OCI-LY7 (cell line): ENCODE results near the gene TTC19. TPM values are rescaled to one million over a fixed set of nuclear protein-coding genes. Genes with fewer than 3 reads are reported as not detected.
A peak's percentile ranks its signal among the peaks of the same experiment; 100 is the strongest.

Experiments used
- BruUV-seq: library from RNA; stranded (reverse); fragments of 400-500 nt; replicated peaks from 2 replicates; lab custom pipeline; 2021; lab: Mats Ljungman, UMichigan
- CTCF ChIA-PET: fragments of 300-600 bp; sonication (Branson Sonifier 250); formaldehyde crosslinking; loops from one replicate; lab custom pipeline; 2022; ENCODE audit warnings: antibody characterized with exemption; ENCODE audit not compliant: unreplicated experiment; lab: Charles Lee
- POLR2A ChIA-PET: fragments of 300-600 bp; sonication (Branson Sonifier 250); formaldehyde crosslinking; loops from one replicate; lab custom pipeline; 2022; ENCODE audit warnings: antibody characterized with exemption; lab: Charles Lee
- DNase-seq: peaks from one replicate; pipeline ENCODE4 v3.0.0-alpha.2; 2015; ENCODE audit warnings: low spot score
- H2AFZ ChIP-seq: fragments of 200-600 bp; sonication (generic), shearing (Covaris generic); 2 replicates; pipeline ENCODE4 v1.6.1; 2014; ENCODE audit warnings: mild to moderate bottlenecking, antibody characterized with exemption, low read length, moderate library complexity
- H3K27ac ChIP-seq: fragments of 200-600 bp; sonication (generic); 2 replicates; pipeline ENCODE4 v1.5.1; 2014; ENCODE audit warnings: mixed run types, low read depth, mild to moderate bottlenecking, moderate library complexity, low read length, inconsistent platforms; ENCODE audit not compliant: poor library complexity, severe bottlenecking
- H3K36me3 ChIP-seq: fragments of 200-600 bp; sonication (generic); 2 replicates; pipeline ENCODE4 v1.6.1; 2014; ENCODE audit warnings: mild to moderate bottlenecking, antibody characterized with exemption, low read length, moderate library complexity, mixed read lengths; ENCODE audit not compliant: insufficient read depth
- H3K4me1 ChIP-seq: fragments of 200-600 bp; sonication (generic); 2 replicates; pipeline ENCODE4 v1.5.1; 2014; ENCODE audit warnings: mild to moderate bottlenecking, low read length; ENCODE audit not compliant: insufficient read depth, poor library complexity, severe bottlenecking
- H3K4me2 ChIP-seq: fragments of 200-600 bp; sonication (generic); 2 replicates; pipeline ENCODE4 v1.6.1; 2014; ENCODE audit warnings: mild to moderate bottlenecking, low read length
- H3K4me3 ChIP-seq: fragments of 200-600 bp; sonication (generic); 2 replicates; pipeline ENCODE4 v1.5.1; 2014; ENCODE audit warnings: mild to moderate bottlenecking, low read depth, low read length; ENCODE audit not compliant: poor library complexity, severe bottlenecking
- H3K79me2 ChIP-seq: fragments of 200-600 bp; sonication (generic); 2 replicates; pipeline ENCODE4 v1.6.1; 2016; ENCODE audit warnings: low read depth, mild to moderate bottlenecking, low read length, moderate library complexity, mixed read lengths; ENCODE audit not compliant: insufficient read depth
- H3K9me2 ChIP-seq: fragments of 200-600 bp; sonication (generic); 2 replicates; pipeline ENCODE4 v1.6.1; 2016; ENCODE audit warnings: mild to moderate bottlenecking, low read length, mixed read lengths; ENCODE audit not compliant: insufficient read depth
- H3K9me3 ChIP-seq: fragments of 200-600 bp; sonication (generic); 2 replicates; pipeline ENCODE4 v1.6.1; 2014; ENCODE audit warnings: mild to moderate bottlenecking, mixed run types, low read length, mixed read lengths
- H4K20me1 ChIP-seq: fragments of 200-600 bp; sonication (generic); 2 replicates; pipeline ENCODE4 v1.6.1; 2014; ENCODE audit warnings: mild to moderate bottlenecking, antibody characterized with exemption, low read length, moderate library complexity, mixed read lengths; ENCODE audit not compliant: insufficient read depth
- CTCF ChIP-seq: fragments of 200-600 bp; sonication (generic); conservative IDR thresholded peaks from 2 replicates; pipeline ENCODE4 v1.5.1; 2014; ENCODE audit warnings: mild to moderate bottlenecking, antibody characterized with exemption, low read length, moderate library complexity, mixed read lengths
- EZH2phosphoT487 ChIP-seq: fragments of 200-600 bp; sonication (generic); IDR thresholded peaks from 2 replicates; pipeline ENCODE4 v1.6.1; 2018; ENCODE audit warnings: low read depth, borderline replicate concordance, mild to moderate bottlenecking, mixed run types, antibody characterized with exemption, low read length, moderate library complexity, mixed read lengths
- intact Hi-C: fragments of 100-400 bp; cut with micrococcal nuclease; formaldehyde crosslinking; loops from one replicate; pipeline ENCODE4 v1.10.0; 2022; ENCODE audit not compliant: unreplicated experiment
- total RNA-seq, 2 experiments: library from RNA; depleted of rRNA in 1 of 2; stranded (reverse); fragments of >200 nt in 1 of 2; shearing (Covaris generic) in 1 of 2; gene quantifications; 2 replicates each; pipeline ENCODE4 v1.2.3, GENCODE V29; 2014 to 2022

The TTC19 gene
- total RNA-seq, 2 experiments from 2014 or later = 42.0 to 43.7 TPM

DNA sequence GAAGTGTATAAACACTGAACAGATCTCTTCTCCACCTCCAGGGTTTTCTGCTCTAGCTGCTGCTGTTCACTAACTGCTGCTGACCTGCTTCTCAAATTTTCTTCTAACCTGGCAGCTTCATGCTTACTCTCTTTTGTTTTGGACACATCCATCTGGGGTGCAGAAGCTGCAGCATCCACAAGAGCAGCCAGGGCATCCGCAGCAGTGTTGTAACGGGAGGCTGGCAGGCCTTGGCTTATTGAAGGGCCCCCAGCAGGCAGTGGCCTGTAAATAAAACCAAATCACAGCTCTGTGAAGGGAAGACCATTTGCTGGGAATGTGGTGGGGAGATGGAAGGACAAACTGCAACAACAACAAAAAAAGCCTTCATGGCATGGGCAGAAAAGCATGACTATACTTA, 62.0 kb downstream of the TTC19 start:
- ChIA-PET POLR2A (interaction anchor here (0.5 to 1.4 kb wide), 3 partner anchors 9 to 1788 kb away, joined by 3 to 5 read pairs (median 4); no protein-coding TSS in a partner anchor), CTCF (no interaction called here)
- BruUV-seq = TSS peak; percentile 34
- Histone ChIP-seq H3K4me3 (no peak overlapping the region), H3K4me1 (no peaks in the 10 kb centered on the region), H3K36me3 (peaks cover 90% of the 10 kb centered on the region), H3K9me2 (no peaks in the 10 kb centered on the region), H3K27ac (no peak overlapping the region), H3K4me2 (no peak overlapping the region), H3K79me2 (no peaks in the 10 kb centered on the region), H3K9me3 (no peaks in the 10 kb centered on the region), H2AFZ (no peak overlapping the region), H4K20me1 (no peaks in the 10 kb centered on the region)
- no peak for DNase-seq
- intact Hi-C loops = no loop called here
- TF ChIP-seq EZH2phosphoT487 (no peak), CTCF (no peak)

DNA sequence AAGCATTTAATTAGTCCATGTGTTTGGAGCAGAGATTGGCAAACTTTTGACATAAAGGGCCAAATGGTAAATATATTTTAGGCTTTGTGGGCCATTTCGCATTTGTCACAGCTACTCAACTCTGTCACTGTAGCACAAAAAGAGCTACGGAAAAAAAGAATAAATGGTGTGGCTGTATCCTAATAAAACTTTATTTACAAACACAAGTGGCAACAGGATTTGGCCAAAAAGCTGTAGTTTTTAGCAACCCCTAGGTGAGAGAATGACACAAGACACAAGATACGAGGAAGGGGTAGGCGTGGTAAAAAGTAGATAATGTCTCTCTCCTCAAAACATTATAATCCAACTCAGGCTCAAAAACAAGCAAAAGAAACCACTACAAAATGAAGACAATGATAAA, 66.5 kb downstream of the TTC19 start:
- intact Hi-C loops = no loop called here
- Histone ChIP-seq H4K20me1 (no peaks in the 10 kb centered on the region), H2AFZ (no peak overlapping the region), H3K4me2 (no peak overlapping the region), H3K27ac (no peak overlapping the region), H3K9me2 (no peaks in the 10 kb centered on the region), H3K4me3 (no peak overlapping the region), H3K36me3 (peaks cover 93% of the 10 kb centered on the region), H3K4me1 (no peaks in the 10 kb centered on the region), H3K9me3 (no peaks in the 10 kb centered on the region), H3K79me2 (no peaks in the 10 kb centered on the region)
- no TSS peak for BruUV-seq
- no peak for TF ChIP-seq EZH2phosphoT487
- TF ChIP-seq CTCF = no peak
- ChIA-PET CTCF (no interaction called here), POLR2A (interaction anchor here (0.7 to 1.3 kb wide), 3 partner anchors 15 to 69 kb away, joined by 3 to 5 read pairs (median 3); no protein-coding TSS in a partner anchor)
- DNase-seq = no peak

GRCh38 chr17:16068323-16068722, 68.7 kb downstream of the TTC19 start:
- intact Hi-C loops = no loop called here
- no TSS peak for BruUV-seq
- Histone ChIP-seq H3K4me3 (no peak overlapping the region), H3K27ac (no peak overlapping the region), H3K9me2 (no peaks in the 10 kb centered on the region), H2AFZ (no peak overlapping the region), H3K4me1 (no peaks in the 10 kb centered on the region), H3K4me2 (no peak overlapping the region), H3K36me3 (peaks cover 98% of the 10 kb centered on the region), H3K79me2 (no peaks in the 10 kb centered on the region), H3K9me3 (no peaks in the 10 kb centered on the region), H4K20me1 (no peaks in the 10 kb centered on the region)
- TF ChIP-seq EZH2phosphoT487 (no peak), CTCF (no peak)
- no peak for DNase-seq
- ChIA-PET CTCF (no interaction called here), POLR2A (no interaction called here)
